Liver (tissue), 9 donors: ENCODE results near the gene KCTD16. TPM values are rescaled to one million over a fixed set of nuclear protein-coding genes. Genes with fewer than 3 reads are reported as not detected.

ENCODE experiments used
- DNase-seq: peaks from one replicate; pipeline ENCODE4 v3.0.0-alpha.2; 2017; ENCODE audit warnings: low spot score
- H3K27ac ChIP-seq, 2 donors: one replicate each; pipeline ENCODE4 v1.7.0; 2013; ENCODE audit warnings: inconsistent platforms in 2 of 2, low read length in 2 of 2, control low read depth in 1 of 2, low read depth in 1 of 2, mild to moderate bottlenecking in 1 of 2
- H3K27me3 ChIP-seq, 4 donors: one replicate each; pipeline versions ENCODE4 v1.6.1 to v1.7.0; 2013; ENCODE audit warnings: low read length in 3 of 4, inconsistent platforms in 1 of 4, mild to moderate bottlenecking in 1 of 4, moderate library complexity in 1 of 4; ENCODE audit not compliant: control insufficient read depth in 4 of 4, insufficient read depth in 4 of 4
- H3K36me3 ChIP-seq, 4 donors: one replicate each; pipeline versions ENCODE4 v1.6.1 to v1.7.0; 2013; ENCODE audit warnings: low read length in 3 of 4, mild to moderate bottlenecking in 3 of 4, low read depth in 1 of 4, moderate library complexity in 1 of 4; ENCODE audit not compliant: control insufficient read depth in 4 of 4, insufficient read depth in 3 of 4
- H3K4me1 ChIP-seq, 4 donors: one replicate each; pipeline versions ENCODE4 v1.6.1 to v1.7.0; 2013; ENCODE audit warnings: low read length in 3 of 4, mild to moderate bottlenecking in 3 of 4, moderate library complexity in 1 of 4; ENCODE audit not compliant: control insufficient read depth in 4 of 4, insufficient read depth in 4 of 4
- H3K4me3 ChIP-seq, 3 donors: one replicate each; pipeline versions ENCODE4 v1.6.1 to v1.7.0; 2013; ENCODE audit warnings: low read length in 3 of 3, control low read depth in 1 of 3, low read depth in 1 of 3, mild to moderate bottlenecking in 1 of 3
- H3K9ac ChIP-seq, 2 donors: one replicate each; pipeline ENCODE4 v1.7.0; 2013; ENCODE audit warnings: low read length in 2 of 2, mild to moderate bottlenecking in 2 of 2, moderate library complexity in 2 of 2, control low read depth in 1 of 2, low read depth in 1 of 2
- H3K9me3 ChIP-seq, 4 donors: one replicate each; pipeline versions ENCODE4 v1.6.1 to v1.7.0; 2013; ENCODE audit warnings: low read length in 3 of 4; ENCODE audit not compliant: control insufficient read depth in 4 of 4
- HNF4A ChIP-seq, 2 donors: conservative IDR thresholded peaks; 2 replicates each; pipeline ENCODE4 v1.6.1; 2016; ENCODE audit warnings: antibody characterized with exemption in 2 of 2, mild to moderate bottlenecking in 2 of 2
- JUND ChIP-seq, 2 donors: IDR thresholded peaks; 2 replicates each; pipeline ENCODE4 v1.6.1; 2016; ENCODE audit warnings: antibody characterized with exemption in 2 of 2
- TAF1 ChIP-seq: conservative IDR thresholded peaks from 2 replicates; pipeline ENCODE4 v1.6.1; 2016; ENCODE audit warnings: antibody characterized with exemption, mild to moderate bottlenecking
- WGBS: extraction: QIAGEN DNeasy Blood & Tissue Kit; methylation state at CpG from one replicate; pipeline ENCODE4 v1.1.7; 2013; 5-methylcytosine and 5-hydroxymethylcytosine counted together
- polyA plus RNA-seq, 2 donors: library from polyadenylated mRNA; stranded (reverse) in 1 of 2; unstranded in 1 of 2; fragments of 200-250 nt in 1 of 2; fragments of >200 nt in 1 of 2; fragmentation: Nextera tagmentation in 1 of 2; extraction: Ambion mirVana in 1 of 2; gene quantifications; one replicate each; pipeline versions ENCODE4 v1.2.1 to v1.2.3, GENCODE V29; 2013 to 2015
- total RNA-seq, 2 donors: library from RNA; depleted of rRNA; stranded (reverse); fragments of >200 nt; gene quantifications; one replicate each; pipeline ENCODE4 v1.2.3, GENCODE V29; 2014
- TF ChIP-seq, protein P1 (sequence below): IDR thresholded peaks from 2 replicates; pipeline ENCODE4 v1.6.1; 2016; ENCODE audit warnings: antibody characterized with exemption
- TF ChIP-seq, protein P2 (sequence below): IDR thresholded peaks from 2 replicates; pipeline ENCODE4 v1.6.1; 2016; ENCODE audit warnings: antibody characterized with exemption
- TF ChIP-seq, protein P3 (sequence below): IDR thresholded peaks from 2 replicates; pipeline ENCODE4 v1.6.1; 2016; ENCODE audit warnings: antibody characterized with exemption, mild to moderate bottlenecking
- donor health status: healthy.
- donor health status: healthy.
- donor health status: healthy.
- donor health status: healthy.
- donor health status: healthy.

KCTD16 gene
- total and polyA plus RNA-seq, 4 donors: under 0.01 to 0.05 (median 0.01) TPM; not detected in 1

DNA sequence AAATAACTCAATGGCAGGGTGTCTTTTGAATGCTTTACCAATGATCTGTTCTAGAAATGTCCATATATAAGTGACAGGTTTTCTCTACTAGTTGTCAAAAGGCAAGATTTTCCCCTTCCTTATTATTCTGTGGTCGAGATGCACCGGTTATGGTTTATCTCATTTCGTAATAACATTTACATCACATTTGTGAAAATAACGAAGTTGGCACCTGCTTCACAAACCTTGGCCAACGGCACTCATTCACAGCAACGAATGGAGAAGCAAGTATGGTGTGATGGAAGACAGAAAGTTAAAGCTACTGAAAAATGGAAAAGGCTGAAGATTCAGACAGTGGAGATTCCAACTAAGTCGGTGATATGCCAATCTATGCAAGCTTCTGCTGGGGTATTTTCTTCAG is 235.8 kb downstream of the KCTD16 start:
- Histone ChIP-seq H3K36me3 (no peaks in the 10 kb centered on the region), H3K4me1 (no peaks in the 10 kb centered on the region), H3K27me3 (no peaks in the 10 kb centered on the region), H3K9me3 (no peaks in the 10 kb centered on the region), H3K9ac (no peak overlapping the region), H3K4me3 (no peak overlapping the region), H3K27ac (no peak overlapping the region)
- WGBS: 76% methylated on average over 7 of the region's 7 CpGs
- no peak for DNase-seq
- TF ChIP-seq HNF4A (conservative IDR thresholded peaks at IDR 0.05) (no peak), JUND (IDR thresholded peaks at IDR 0.05) (no peak)
- TF ChIP-seq, protein P1, sequence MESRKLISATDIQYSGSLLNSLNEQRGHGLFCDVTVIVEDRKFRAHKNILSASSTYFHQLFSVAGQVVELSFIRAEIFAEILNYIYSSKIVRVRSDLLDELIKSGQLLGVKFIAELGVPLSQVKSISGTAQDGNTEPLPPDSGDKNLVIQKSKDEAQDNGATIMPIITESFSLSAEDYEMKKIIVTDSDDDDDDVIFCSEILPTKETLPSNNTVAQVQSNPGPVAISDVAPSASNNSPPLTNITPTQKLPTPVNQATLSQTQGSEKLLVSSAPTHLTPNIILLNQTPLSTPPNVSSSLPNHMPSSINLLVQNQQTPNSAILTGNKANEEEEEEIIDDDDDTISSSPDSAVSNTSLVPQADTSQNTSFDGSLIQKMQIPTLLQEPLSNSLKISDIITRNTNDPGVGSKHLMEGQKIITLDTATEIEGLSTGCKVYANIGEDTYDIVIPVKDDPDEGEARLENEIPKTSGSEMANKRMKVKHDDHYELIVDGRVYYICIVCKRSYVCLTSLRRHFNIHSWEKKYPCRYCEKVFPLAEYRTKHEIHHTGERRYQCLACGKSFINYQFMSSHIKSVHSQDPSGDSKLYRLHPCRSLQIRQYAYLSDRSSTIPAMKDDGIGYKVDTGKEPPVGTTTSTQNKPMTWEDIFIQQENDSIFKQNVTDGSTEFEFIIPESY: no peak
- TF ChIP-seq, protein P2, sequence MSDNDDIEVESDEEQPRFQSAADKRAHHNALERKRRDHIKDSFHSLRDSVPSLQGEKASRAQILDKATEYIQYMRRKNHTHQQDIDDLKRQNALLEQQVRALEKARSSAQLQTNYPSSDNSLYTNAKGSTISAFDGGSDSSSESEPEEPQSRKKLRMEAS: no peak
- TF ChIP-seq, protein P3, sequence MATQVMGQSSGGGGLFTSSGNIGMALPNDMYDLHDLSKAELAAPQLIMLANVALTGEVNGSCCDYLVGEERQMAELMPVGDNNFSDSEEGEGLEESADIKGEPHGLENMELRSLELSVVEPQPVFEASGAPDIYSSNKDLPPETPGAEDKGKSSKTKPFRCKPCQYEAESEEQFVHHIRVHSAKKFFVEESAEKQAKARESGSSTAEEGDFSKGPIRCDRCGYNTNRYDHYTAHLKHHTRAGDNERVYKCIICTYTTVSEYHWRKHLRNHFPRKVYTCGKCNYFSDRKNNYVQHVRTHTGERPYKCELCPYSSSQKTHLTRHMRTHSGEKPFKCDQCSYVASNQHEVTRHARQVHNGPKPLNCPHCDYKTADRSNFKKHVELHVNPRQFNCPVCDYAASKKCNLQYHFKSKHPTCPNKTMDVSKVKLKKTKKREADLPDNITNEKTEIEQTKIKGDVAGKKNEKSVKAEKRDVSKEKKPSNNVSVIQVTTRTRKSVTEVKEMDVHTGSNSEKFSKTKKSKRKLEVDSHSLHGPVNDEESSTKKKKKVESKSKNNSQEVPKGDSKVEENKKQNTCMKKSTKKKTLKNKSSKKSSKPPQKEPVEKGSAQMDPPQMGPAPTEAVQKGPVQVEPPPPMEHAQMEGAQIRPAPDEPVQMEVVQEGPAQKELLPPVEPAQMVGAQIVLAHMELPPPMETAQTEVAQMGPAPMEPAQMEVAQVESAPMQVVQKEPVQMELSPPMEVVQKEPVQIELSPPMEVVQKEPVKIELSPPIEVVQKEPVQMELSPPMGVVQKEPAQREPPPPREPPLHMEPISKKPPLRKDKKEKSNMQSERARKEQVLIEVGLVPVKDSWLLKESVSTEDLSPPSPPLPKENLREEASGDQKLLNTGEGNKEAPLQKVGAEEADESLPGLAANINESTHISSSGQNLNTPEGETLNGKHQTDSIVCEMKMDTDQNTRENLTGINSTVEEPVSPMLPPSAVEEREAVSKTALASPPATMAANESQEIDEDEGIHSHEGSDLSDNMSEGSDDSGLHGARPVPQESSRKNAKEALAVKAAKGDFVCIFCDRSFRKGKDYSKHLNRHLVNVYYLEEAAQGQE: no peak

DNA sequence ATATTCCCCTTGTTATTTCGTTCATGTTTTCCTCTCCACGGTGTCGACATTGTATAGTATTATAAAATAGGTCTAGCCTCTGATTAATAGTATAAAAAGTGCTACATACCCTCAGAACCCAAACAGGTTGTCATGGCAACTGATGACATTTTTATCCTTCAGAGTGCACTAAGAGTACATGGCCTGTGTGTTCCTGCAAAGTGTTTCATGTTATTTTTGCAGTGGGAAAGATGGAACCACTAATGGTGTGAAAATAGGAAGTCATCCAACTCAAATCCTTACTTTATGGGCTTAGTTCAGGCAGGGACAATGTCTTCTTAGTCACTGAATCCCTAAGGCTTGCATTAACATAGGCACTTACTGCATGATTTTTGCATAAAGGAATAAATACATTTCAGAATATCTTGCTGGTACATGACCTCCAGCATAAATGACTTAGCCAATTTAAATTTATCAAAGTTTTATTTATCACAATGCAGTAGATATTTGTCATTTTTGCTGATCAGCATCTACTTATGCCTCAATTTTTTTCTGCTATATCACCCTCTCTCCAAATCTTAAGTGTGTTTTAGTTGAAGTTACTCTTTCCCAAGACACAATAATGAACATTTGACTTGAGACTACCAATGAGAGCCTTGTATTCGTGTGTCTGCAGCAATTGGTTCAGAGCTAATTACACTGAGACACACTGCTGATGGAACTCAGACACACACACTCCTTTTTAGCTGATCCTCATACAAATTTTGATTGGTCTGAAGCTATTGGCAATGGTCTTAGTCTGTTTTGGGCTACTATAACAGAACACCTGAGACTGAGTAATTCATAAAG is 243.7 kb downstream of the KCTD16 start:
- no peaks in the 10 kb centered on the region for H3K4me1 ChIP-seq
- TF ChIP-seq JUND (IDR thresholded peaks at IDR 0.05): no peak
- DNase-seq: no peak
- no peaks in the 10 kb centered on the region for H3K36me3 ChIP-seq
- H3K27me3 ChIP-seq: no peaks in the 10 kb centered on the region
- H3K9ac ChIP-seq: no peak overlapping the region
- H3K27ac ChIP-seq: no peak overlapping the region
- 67% methylated on average over 4 of the region's 4 CpGs for WGBS
- no peaks in the 10 kb centered on the region for H3K9me3 ChIP-seq
- no peak overlapping the region for H3K4me3 ChIP-seq

DNA sequence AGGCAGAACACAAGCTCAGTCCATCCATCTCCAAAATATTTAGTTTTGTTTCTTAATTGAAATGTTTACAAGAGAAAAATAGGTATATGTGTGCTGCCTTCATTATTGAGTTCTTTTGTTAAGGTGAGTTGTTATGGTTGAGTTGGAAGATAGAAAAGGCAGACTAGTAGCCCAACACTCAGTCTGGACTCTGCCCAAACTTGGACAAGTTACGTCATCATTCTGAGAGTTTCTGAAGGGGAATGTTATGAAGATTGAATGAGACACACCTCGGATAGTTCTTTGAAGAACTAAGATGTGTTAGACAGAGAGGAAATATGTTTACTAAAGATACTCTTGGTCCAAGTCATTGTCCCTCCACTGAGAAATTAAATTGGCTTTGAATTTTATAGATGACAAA is 245.5 kb downstream of the KCTD16 start:
- Histone ChIP-seq H3K4me3 (no peak overlapping the region), H3K27me3 (no peaks in the 10 kb centered on the region), H3K4me1 (no peaks in the 10 kb centered on the region), H3K9me3 (no peaks in the 10 kb centered on the region), H3K36me3 (no peaks in the 10 kb centered on the region), H3K27ac (no peak overlapping the region), H3K9ac (no peak overlapping the region)
- WGBS: 70% methylated on average over 2 of the region's 2 CpGs
- DNase-seq: no peak
- TF ChIP-seq TAF1 (no peak), JUND (IDR thresholded peaks at IDR 0.05) (no peak)
